HepG2 (cell line): ENCODE data around the gene KRTAP5-8. TPM values are rescaled to one million over a fixed set of nuclear protein-coding genes. Genes with fewer than 3 reads are reported as not detected.
"Not testable (repeated sequence)": the region's sequence is repeated elsewhere in the genome, so short reads cannot be mapped to it uniquely, and the experiment has no call there.

Source experiments
- ATAC-seq: fragments of 200-7000 bp; cut with Tn5 transposase; 3 replicates; pipeline ENCODE4 v1.9.1; 2020; ENCODE audit warnings: mild to moderate bottlenecking, moderate library complexity
- BruUV-seq: library from RNA; stranded (reverse); fragments of 400-500 nt; replicated peaks from 2 replicates; lab custom pipeline; 2021; lab: Mats Ljungman, UMichigan
- CTCF ChIA-PET: fragments of 300-600 bp; formaldehyde crosslinking; extraction: SDS; loops from one replicate; lab custom pipeline; 2021; ENCODE audit warnings: low total read pairs, inconsistent platforms, low intra/inter-chr PET ratio; lab: Yijun Ruan, JAX
- POLR2A ChIA-PET: fragments of 350-600 bp; sonication (Branson Sonifier 250); formaldehyde crosslinking; loops from one replicate; lab custom pipeline; 2020; ENCODE audit warnings: antibody characterized with exemption, inconsistent platforms; lab: Yijun Ruan, JAX
- DNase-seq: peaks from one replicate; pipeline ENCODE4 v3.0.0-alpha.2; 2015; ENCODE audit warnings: low spot score
- FAIRE-seq: peaks from 3 replicates; lab custom pipeline; 2011; peaks lifted over from hg19 to GRCh38; lab: Jason Lieb, UNC
- H2AFZ ChIP-seq: one replicate; pipeline ENCODE4 v1.6.1; 2011; ENCODE audit warnings: low read length, inconsistent platforms
- H3K27ac ChIP-seq: fragments of 300-600 bp; 3 replicates; pipeline ENCODE4 v1.8.0; 2011; ENCODE audit warnings: mixed run types, mild to moderate bottlenecking, mixed read lengths, low read length, inconsistent platforms; ENCODE audit not compliant: insufficient read depth; ENCODE audit errors: extremely low read length
- H3K27me3 ChIP-seq, 2 experiments: fragments of 200-600 bp in 1 of 2; 2 replicates in 1 of 2; 3 replicates in 1 of 2; pipeline versions ENCODE4 v1.6.0 to v1.8.0; 2011; ENCODE audit warnings: low read length in 2 of 2, mild to moderate bottlenecking in 2 of 2, moderate library complexity in 2 of 2, inconsistent platforms in 1 of 2; ENCODE audit not compliant: insufficient read depth in 2 of 2, control insufficient read depth in 1 of 2
- H3K36me3 ChIP-seq, 2 experiments: fragments of 200-600 bp in 1 of 2; replicated peaks in 1 of 2; 2 replicates in 1 of 2; 3 replicates in 1 of 2; pipeline versions ENCODE4 v1.5.1 to v1.8.0; 2011; ENCODE audit warnings: low read length in 2 of 2, inconsistent platforms in 1 of 2; ENCODE audit not compliant: insufficient read depth in 2 of 2, control insufficient read depth in 1 of 2
- H3K4me1 ChIP-seq: 2 replicates; pipeline ENCODE4 v1.5.1; 2012; ENCODE audit warnings: low read length, inconsistent platforms; ENCODE audit not compliant: insufficient read depth
- H3K4me2 ChIP-seq: 2 replicates; pipeline ENCODE4 v1.6.0; 2011; ENCODE audit warnings: low read depth, low read length, inconsistent platforms
- H3K4me3 ChIP-seq, 3 experiments: fragments of 200-600 bp in 1 of 3; sonication (generic), shearing (Covaris generic) in 1 of 3; replicated peaks in 1 of 3; 2 replicates each; pipeline ENCODE4 v1.5.1; 2011 to 2016; ENCODE audit warnings: low read length in 3 of 3, inconsistent platforms in 2 of 3, low read depth in 2 of 3, mild to moderate bottlenecking in 2 of 3, control low read depth in 1 of 3, mixed read lengths in 1 of 3; ENCODE audit not compliant: insufficient read depth in 1 of 3
- H3K79me2 ChIP-seq: one replicate; pipeline ENCODE4 v1.6.1; 2011; ENCODE audit warnings: low read length, inconsistent platforms; ENCODE audit not compliant: insufficient read depth
- H3K9ac ChIP-seq: 2 replicates; pipeline ENCODE4 v1.6.0; 2011; ENCODE audit warnings: mild to moderate bottlenecking, low read depth, low read length, inconsistent platforms; ENCODE audit not compliant: insufficient read depth
- H3K9me3 ChIP-seq: 2 replicates; pipeline ENCODE4 v1.5.1; 2012; ENCODE audit warnings: mild to moderate bottlenecking, low read length
- H4K20me1 ChIP-seq: 2 replicates; pipeline ENCODE4 v1.6.0; 2011; ENCODE audit warnings: inconsistent platforms, mild to moderate bottlenecking, low read length, moderate library complexity; ENCODE audit not compliant: insufficient read depth
- ZNF430 ChIP-seq: sonication (generic); formaldehyde crosslinking; IDR thresholded peaks from 2 replicates; pipeline ENCODE4 v1.9.0; 2021; ENCODE audit warnings: mild to moderate bottlenecking, missing genetic modification reagents
- ZNF501 ChIP-seq: sonication (generic); formaldehyde crosslinking; IDR thresholded peaks from 2 replicates; pipeline ENCODE4 v1.5.1; 2020; ENCODE audit warnings: mild to moderate bottlenecking, moderate library complexity, missing genetic modification reagents
- ZNF841 ChIP-seq: sonication (generic); formaldehyde crosslinking; IDR thresholded peaks from 2 replicates; pipeline ENCODE4 v1.8.1; 2023; ENCODE audit warnings: missing genetic modification reagents, borderline replicate concordance
- WGBS: methylation state at CpG from one replicate; pipeline ENCODE4 v1.1.6; 2017; ENCODE audit warnings: low lambda C conversion rate; 5-methylcytosine and 5-hydroxymethylcytosine counted together
- in situ Hi-C: cut with HindIII; loops from 2 replicates; pipeline ENCODE4 v1.10.0; 2017; ENCODE audit warnings: low pct_unique_long_range_greater_than_20kb; ENCODE audit not compliant: extremely low pct_ligation_motif_present
- intact Hi-C: fragments of 100-400 bp; cut with micrococcal nuclease; formaldehyde crosslinking; loops from one replicate; pipeline ENCODE4 v1.10.0; 2022; ENCODE audit not compliant: unreplicated experiment
- polyA plus RNA-seq, 8 experiments: library from polyadenylated mRNA; depleted of rRNA in 3 of 8; stranded (reverse) in 7 of 8; unstranded in 1 of 8; fragments of >200 nt; fragmentation: Illumina TruSeq in 4 of 8; extraction: Trizol in 4 of 8; gene quantifications; 2 replicates each; pipeline versions ENCODE4 v1.2.1 to v1.2.3, GENCODE V29; 2011 to 2016; ENCODE audit warnings: low read depth in 4 of 8, missing spikeins in 1 of 8, mixed read lengths in 1 of 8; ENCODE audit not compliant: insufficient read depth in 1 of 8
- total RNA-seq, 5 experiments: library from RNA; depleted of rRNA; stranded (reverse); fragments of >200 nt; fragmentation: Illumina TruSeq; extraction: Trizol; gene quantifications; 2 replicates each; pipeline ENCODE4 v1.2.3, GENCODE V29; 2016; ENCODE audit warnings: low read depth in 1 of 5

Gene KRTAP5-8
- total and polyA plus RNA-seq, 2 of the 13 experiments (the other 11 are each of a cell fraction or from before 2014, with no cell fraction given): 0.20 TPM; not detected in 1

DNA sequence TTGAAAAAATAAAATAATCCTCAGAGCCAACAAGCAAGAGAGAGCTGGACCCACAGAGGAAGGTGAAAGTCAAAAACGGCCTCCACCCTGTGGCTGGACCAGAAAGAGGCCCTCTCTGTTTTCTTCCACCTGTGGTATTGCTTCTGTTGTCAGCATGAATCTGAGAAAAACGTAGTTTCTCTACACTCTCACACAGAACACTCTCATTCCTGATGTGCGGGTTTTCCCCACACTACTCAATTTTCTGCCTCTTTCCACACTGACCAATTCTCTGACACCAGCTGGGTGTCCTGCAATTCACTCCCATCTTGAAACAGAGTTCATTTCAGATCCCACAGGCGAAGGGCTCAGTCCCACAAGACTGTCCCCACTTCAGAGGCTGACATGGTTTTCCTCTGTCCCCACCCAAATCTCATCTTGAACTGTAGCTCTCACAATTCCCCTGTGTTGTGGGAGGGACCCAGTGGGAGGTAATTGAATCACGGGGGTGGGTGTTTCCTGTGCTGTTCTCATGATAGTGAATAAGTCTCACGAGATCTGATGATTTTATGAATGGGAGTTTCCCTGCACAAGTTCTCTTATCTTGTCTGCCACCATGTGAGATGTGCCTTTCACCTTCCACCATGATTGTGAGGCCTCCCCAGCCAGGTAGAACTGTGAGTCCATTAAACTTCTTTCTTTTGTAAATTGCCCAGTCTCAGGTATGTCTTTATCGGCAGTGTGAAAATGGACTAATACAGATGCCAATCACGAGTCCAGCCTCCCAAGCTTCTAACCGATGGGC, 2.9 kb downstream of the KRTAP5-8 start:
- FAIRE-seq, H3K27me3 ChIP-seq, H3K4me3 ChIP-seq, H3K27ac ChIP-seq, H3K36me3 ChIP-seq, H3K9me3 ChIP-seq, H3K79me2 ChIP-seq, ATAC-seq, H3K9ac ChIP-seq, BruUV-seq, DNase-seq, H4K20me1 ChIP-seq, CTCF ChIA-PET, intact Hi-C loops, in situ Hi-C loops, H2AFZ ChIP-seq, H3K4me2 ChIP-seq, POLR2A ChIA-PET: not testable (repeated sequence)
- whole genome bisulfite sequencing: 80% methylated on average over 9 of the region's 9 CpGs
- peaks cover 95% of the 10 kb centered on the region for H3K4me1 ChIP-seq
- peak; percentile 83 for TF ChIP-seq ZNF430 (CRISPR knock-in tag)

DNA sequence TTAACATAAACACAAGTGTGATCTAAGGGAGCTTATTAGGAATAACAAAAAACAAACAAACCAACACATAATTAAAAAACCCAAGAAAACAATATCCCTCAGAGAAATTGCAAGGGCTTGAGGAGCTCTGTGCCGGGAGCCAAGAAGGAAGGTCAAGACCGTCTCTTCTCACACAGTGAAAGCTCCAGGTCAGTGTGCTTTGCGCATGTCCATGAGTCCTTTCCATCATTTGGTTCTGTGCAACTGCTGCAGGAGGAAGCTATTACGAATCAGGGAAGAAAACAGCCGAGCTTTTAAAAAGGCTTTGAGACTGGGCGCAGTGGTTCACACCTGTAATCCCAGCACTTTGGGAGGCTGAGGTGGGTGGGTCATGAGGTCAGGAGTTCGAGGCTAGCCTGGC, 4.6 kb downstream of the KRTAP5-8 start:
- Histone ChIP-seq H3K79me2 (no peaks in the 10 kb centered on the region), H3K4me2 (no peak overlapping the region), H4K20me1 (no peaks in the 10 kb centered on the region), H3K27me3 (no peaks in the 10 kb centered on the region), H3K9ac (no peak overlapping the region), H2AFZ (no peak overlapping the region), H3K4me3 (no peak overlapping the region), H3K4me1 (peaks cover 95% of the 10 kb centered on the region), H3K9me3 (no peaks in the 10 kb centered on the region), H3K27ac (no peak overlapping the region), H3K36me3 (no peaks in the 10 kb centered on the region)
- DNase-seq (no peak), ATAC-seq (no peak), FAIRE-seq (no peak)
- intact Hi-C loops (no loop called here), in situ Hi-C loops (no loop called here)
- ChIA-PET CTCF (no interaction called here), POLR2A (interaction anchor here (1.9 kb wide), 1 partner anchor 8 kb away, joined by 7 read pairs; no protein-coding TSS in a partner anchor)
- TF ChIP-seq ZNF501 (CRISPR knock-in tag) (0 out of 2 replicates have a peak, but pooled peaks have one; percentile 19), ZNF841 (CRISPR knock-in tag) (no peak)
- 83% methylated on average over 7 of the region's 7 CpGs for WGBS
- BruUV-seq: no TSS peak
